Measurements from ENCODE around the gene C11orf54. TPM values are rescaled to one million over a fixed set of nuclear protein-coding genes. Genes with fewer than 3 reads are reported as not detected.

Gene C11orf54
- total RNA-seq, 1 experiment from 2014 or later, result 18.0 TPM

- Histone ChIP-seq H2BK12ac (ENCODE audit: insufficient read length, low read depth, low read length) (peak within 1 kb of the TSS; percentile 26), H3K18ac (ENCODE audit: insufficient read length, low read depth, low read length) (peak within 1 kb of the TSS; percentile 98), H4K91ac (ENCODE audit: insufficient read length, low read depth, low read length) (peak within 1 kb of the TSS; percentile 97), H3K4me1 (ENCODE audit: insufficient read depth, low read length) (no peaks in the 10 kb centered on the region), H2BK120ac (ENCODE audit: low read depth, low read length, poor library complexity, severe bottlenecking) (no peak within 1 kb of the TSS), H3K27ac (ENCODE audit: insufficient read length, low read depth, low read length) (peak within 1 kb of the TSS; percentile 80), H3K9me3 (ENCODE audit: control insufficient read depth, low read depth, low read length) (no peaks in the 10 kb centered on the region), H4K20me1 (ENCODE audit: control insufficient read depth, insufficient read depth, insufficient read length) (no peaks in the 10 kb centered on the region), H3K27me3 (ENCODE audit: insufficient read depth, low read length) (no peaks in the 10 kb centered on the region), H2AK5ac (ENCODE audit: insufficient read length, low read length) (no peak within 1 kb of the TSS), H2AFZ (ENCODE audit: low read length) (no peak within 1 kb of the TSS), H3T11ph (ENCODE audit: low read length) (no peak within 1 kb of the TSS), H2BK15ac (ENCODE audit: low read depth, low read length) (no peak within 1 kb of the TSS), H3K4me2 (ENCODE audit: insufficient read depth, insufficient read length, low read length) (peak within 1 kb of the TSS; percentile 94), H3K79me2 (ENCODE audit: insufficient read depth, low read length) (peaks cover 21% of the 10 kb centered on the region; the same call in 1 of the 2 replicates), H3K56ac (ENCODE audit: insufficient read length, low read depth, low read length) (peak within 1 kb of the TSS; percentile 69), H3K23me2 (ENCODE audit: insufficient read length, low read depth, low read length, poor library complexity, severe bottlenecking) (peaks cover 14% of the 10 kb centered on the region), H3K14ac (ENCODE audit: insufficient read depth, low read length) (peak within 1 kb of the TSS; percentile 98), H2BK20ac (ENCODE audit: low read depth, low read length, poor library complexity, severe bottlenecking) (no peak within 1 kb of the TSS), H3K4ac (ENCODE audit: low read depth, low read length) (peak within 1 kb of the TSS; percentile 71; the same call in 1 of the 2 replicates), H4K8ac (replicated peaks; ENCODE audit: insufficient read length, low read depth, low read length) (no peak within 1 kb of the TSS), H2BK5ac (ENCODE audit: insufficient read length, low read length) (peak within 1 kb of the TSS; percentile 70), H3K79me1 (ENCODE audit: insufficient read depth, low read depth, low read length, poor library complexity, severe bottlenecking) (no peaks in the 10 kb centered on the region), H3K9ac (ENCODE audit: extremely low read depth, insufficient read length, low read length) (peak within 1 kb of the TSS; percentile 99), H4K5ac (ENCODE audit: insufficient read length, low read depth, low read length) (peak within 1 kb of the TSS; percentile 98), H3K23ac (ENCODE audit: insufficient read length, low read depth, low read length) (peak within 1 kb of the TSS; percentile 70)
- Mint-ChIP-seq H3K27me3 (ENCODE audit: low read depth) (no peaks in the 10 kb centered on the region), H3K4me3 (peak within 1 kb of the TSS; percentile 91 to 98), H3K36me3 (ENCODE audit: insufficient read depth in 1 of 3, low read depth in 3 of 3) (peaks cover 21 to 45% (median 43%) of the 10 kb centered on the region in 3 experiments), H3K27ac (peak within 1 kb of the TSS; percentile 98 to 99 (median 99)), H3K9me3 (no peaks in the 10 kb centered on the region; a peak in 1 of 5 replicates), H3K4me1 (peaks cover 16 to 29% of the 10 kb centered on the region in 2 experiments)
- TF ChIP-seq, protein P1, sequence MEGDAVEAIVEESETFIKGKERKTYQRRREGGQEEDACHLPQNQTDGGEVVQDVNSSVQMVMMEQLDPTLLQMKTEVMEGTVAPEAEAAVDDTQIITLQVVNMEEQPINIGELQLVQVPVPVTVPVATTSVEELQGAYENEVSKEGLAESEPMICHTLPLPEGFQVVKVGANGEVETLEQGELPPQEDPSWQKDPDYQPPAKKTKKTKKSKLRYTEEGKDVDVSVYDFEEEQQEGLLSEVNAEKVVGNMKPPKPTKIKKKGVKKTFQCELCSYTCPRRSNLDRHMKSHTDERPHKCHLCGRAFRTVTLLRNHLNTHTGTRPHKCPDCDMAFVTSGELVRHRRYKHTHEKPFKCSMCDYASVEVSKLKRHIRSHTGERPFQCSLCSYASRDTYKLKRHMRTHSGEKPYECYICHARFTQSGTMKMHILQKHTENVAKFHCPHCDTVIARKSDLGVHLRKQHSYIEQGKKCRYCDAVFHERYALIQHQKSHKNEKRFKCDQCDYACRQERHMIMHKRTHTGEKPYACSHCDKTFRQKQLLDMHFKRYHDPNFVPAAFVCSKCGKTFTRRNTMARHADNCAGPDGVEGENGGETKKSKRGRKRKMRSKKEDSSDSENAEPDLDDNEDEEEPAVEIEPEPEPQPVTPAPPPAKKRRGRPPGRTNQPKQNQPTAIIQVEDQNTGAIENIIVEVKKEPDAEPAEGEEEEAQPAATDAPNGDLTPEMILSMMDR (conservative IDR thresholded peaks at IDR 0.05), result peak; percentile 53
- peak; percentile 94 for DNase-seq
- no CpG with 5 or more reads among the region's 72 CpGs for WGBS (ENCODE audit: extremely low coverage, insufficient read length, low lambda C conversion rate)
Observed at GRCh38 chr11:93784145-93784934, 42.9 kb downstream of the C11orf54 start, which contains the start of gene MED17. Gene MED17 (plus strand): TSS chr11:93784282. CDS start chr11:93784514, 232 bp downstream.
